Measurements from ENCODE around the gene TMCC3.

- TF ChIP-seq EZH2 (conservative IDR thresholded peaks at IDR 0.05; ENCODE audit: low read depth, low read length) (no peak), STAT5B (CRISPR knock-in tag; IDR thresholded peaks at IDR 0.05) (no peak), MEIS1 (CRISPR knock-in tag; IDR thresholded peaks at IDR 0.05; ENCODE audit: borderline replicate concordance) (no peak), JUN (CRISPR knock-in tag; IDR thresholded peaks at IDR 0.05) (no peak), HNF4G (IDR thresholded peaks at IDR 0.05; ENCODE audit: borderline replicate concordance, low read depth, low read length) (no peak), HNF4G (CRISPR knock-in tag; IDR thresholded peaks at IDR 0.05; ENCODE audit: borderline replicate concordance, low read depth) (no peak), CTCF (CRISPR knock-in tag; IDR thresholded peaks at IDR 0.05) (no peak), TOPORS (CRISPR knock-in tag; IDR thresholded peaks at IDR 0.05) (no peak), ZBTB20 (CRISPR knock-in tag; IDR thresholded peaks at IDR 0.05; ENCODE audit: borderline replicate concordance, low read depth) (no peak), ZNF230 (CRISPR knock-in tag; IDR thresholded peaks at IDR 0.05) (no peak), TCF12 (IDR thresholded peaks at IDR 0.05) (no peak), TCF12 (CRISPR knock-in tag; IDR thresholded peaks at IDR 0.05) (no peak), SMAD3 (CRISPR knock-in tag; IDR thresholded peaks at IDR 0.05) (no peak), ZNF720 (CRISPR knock-in tag; IDR thresholded peaks at IDR 0.05) (no peak), SMC3 (IDR thresholded peaks at IDR 0.05; ENCODE audit: low read length) (no peak)
Measured at GRCh38 chr12:94670075-94670474, 19.7 kb upstream of the TMCC3 start.
